Hepatocyte (in vitro differentiated cells): Measurements from ENCODE around the gene LY9.

ENCODE experiments used
- CTCF ChIP-seq: fragments of 200-600 bp; sonication (generic); IDR thresholded peaks from 2 replicates; pipeline ENCODE4 v1.5.1; 2016; ENCODE audit warnings: antibody characterized with exemption, mild to moderate bottlenecking; ENCODE audit not compliant: poor library complexity
- EZH2 ChIP-seq: fragments of 200-600 bp; sonication (generic); IDR thresholded peaks from 2 replicates; pipeline ENCODE4 v1.6.1; 2016; ENCODE audit warnings: antibody characterized with exemption, mild to moderate bottlenecking, borderline replicate concordance
- EZH2phosphoT487 ChIP-seq: fragments of 200-600 bp; sonication (generic); IDR thresholded peaks from one replicate; pipeline ENCODE4 v1.6.1; 2018; ENCODE audit warnings: antibody characterized with exemption, mild to moderate bottlenecking, low read depth, moderate library complexity; ENCODE audit not compliant: unreplicated experiment, severe bottlenecking

- no peak for TF ChIP-seq CTCF
- no peak for TF ChIP-seq EZH2
- TF ChIP-seq EZH2phosphoT487 = no peak
Measured at GRCh38 chr1:160758521-160758920, 37.5 kb upstream of the LY9 start.
